ENCODE results near the gene SMIM23.

DNA sequence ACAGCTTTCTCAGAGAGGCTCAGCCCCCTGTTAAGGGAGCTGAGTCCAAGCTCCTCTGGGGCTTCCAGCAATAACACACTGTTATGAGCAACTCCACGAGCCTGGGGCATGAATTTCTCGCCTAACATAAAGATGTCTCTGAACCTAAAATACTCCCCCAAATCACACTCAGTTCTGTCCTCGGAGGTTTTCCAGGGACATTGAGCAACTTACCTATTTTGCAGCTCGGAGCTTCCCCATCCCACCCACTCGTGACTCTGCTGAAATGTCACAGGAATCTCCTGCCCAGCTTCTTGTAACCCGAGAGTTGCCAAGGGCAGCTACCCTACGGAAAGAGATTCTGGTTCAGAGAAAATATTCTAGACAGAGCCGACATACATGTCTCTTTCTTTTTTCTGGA lies 47.1 kb upstream of the SMIM23 start:
- TF ChIP-seq EZH2 (IDR thresholded peaks at IDR 0.05; ENCODE audit: borderline replicate concordance, low read length) = no peak
- TF ChIP-seq, protein P1, sequence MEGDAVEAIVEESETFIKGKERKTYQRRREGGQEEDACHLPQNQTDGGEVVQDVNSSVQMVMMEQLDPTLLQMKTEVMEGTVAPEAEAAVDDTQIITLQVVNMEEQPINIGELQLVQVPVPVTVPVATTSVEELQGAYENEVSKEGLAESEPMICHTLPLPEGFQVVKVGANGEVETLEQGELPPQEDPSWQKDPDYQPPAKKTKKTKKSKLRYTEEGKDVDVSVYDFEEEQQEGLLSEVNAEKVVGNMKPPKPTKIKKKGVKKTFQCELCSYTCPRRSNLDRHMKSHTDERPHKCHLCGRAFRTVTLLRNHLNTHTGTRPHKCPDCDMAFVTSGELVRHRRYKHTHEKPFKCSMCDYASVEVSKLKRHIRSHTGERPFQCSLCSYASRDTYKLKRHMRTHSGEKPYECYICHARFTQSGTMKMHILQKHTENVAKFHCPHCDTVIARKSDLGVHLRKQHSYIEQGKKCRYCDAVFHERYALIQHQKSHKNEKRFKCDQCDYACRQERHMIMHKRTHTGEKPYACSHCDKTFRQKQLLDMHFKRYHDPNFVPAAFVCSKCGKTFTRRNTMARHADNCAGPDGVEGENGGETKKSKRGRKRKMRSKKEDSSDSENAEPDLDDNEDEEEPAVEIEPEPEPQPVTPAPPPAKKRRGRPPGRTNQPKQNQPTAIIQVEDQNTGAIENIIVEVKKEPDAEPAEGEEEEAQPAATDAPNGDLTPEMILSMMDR (IDR thresholded peaks at IDR 0.05; ENCODE audit: low read length) = no peak
